NAMALWA (cell line): Measurements from ENCODE around the gene CTSL.
A peak's percentile ranks its signal among the peaks of the same experiment; 100 is the strongest.

ENCODE experiments used
- DNase-seq: peaks from one replicate; pipeline ENCODE4 v3.0.0-alpha.2; 2015; ENCODE audit warnings: low spot score

CTSL gene

GRCh38 chr9:87725900-87726709 is at the start of gene CTSL:
Gene CTSL, plus strand, starts transcription at chr9:87726119. Its CDS starts 1,485 bp downstream, at chr9:87727604.
- DNase-seq: no peak

DNA sequence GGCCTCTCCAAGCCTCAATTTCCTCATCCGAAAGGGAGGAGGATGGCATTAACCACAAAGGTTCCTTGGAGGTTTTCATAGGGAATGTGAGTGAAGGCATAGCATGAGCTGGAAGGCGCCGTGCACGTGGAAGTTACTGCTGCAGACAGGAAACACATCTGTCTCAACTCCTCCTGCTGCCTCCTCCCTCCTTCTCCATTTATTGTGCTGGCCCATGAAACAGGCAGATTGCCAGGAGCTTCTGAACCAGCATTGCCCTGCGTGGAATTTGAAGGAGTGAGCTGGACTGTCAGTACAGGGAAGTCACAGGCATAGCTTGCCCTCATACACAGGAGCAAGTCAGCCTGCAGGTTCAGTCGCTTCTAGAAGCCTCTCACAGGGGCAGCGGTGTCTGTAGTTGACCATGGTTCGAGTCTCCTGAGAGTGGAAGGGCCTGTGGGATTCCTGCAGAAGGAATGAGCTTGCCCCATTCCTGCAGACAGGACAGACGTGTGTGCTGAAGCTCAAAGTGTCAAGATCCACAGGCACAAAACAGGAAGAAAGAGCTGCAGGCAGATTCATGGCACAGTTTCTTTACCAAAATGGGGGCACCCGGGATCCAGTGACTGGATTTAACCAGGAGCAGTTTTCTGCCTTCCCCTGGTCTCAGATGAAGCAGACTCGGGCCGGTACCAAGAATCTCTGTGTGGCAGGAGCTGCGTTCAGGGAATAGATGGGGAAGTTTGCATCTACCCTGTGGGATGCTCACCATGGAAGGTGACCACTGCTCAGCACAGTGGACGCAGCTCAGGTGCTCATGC is 48.7 kb upstream of the CTSL start:
- no peak for DNase-seq

- no peak for DNase-seq
Measured at GRCh38 chr9:87677776-87678587, 47.9 kb upstream of the CTSL start.

GRCh38 chr9:87678650-87679355 is 47.1 kb upstream of the CTSL start:
- DNase-seq: peak; percentile 52

DNA sequence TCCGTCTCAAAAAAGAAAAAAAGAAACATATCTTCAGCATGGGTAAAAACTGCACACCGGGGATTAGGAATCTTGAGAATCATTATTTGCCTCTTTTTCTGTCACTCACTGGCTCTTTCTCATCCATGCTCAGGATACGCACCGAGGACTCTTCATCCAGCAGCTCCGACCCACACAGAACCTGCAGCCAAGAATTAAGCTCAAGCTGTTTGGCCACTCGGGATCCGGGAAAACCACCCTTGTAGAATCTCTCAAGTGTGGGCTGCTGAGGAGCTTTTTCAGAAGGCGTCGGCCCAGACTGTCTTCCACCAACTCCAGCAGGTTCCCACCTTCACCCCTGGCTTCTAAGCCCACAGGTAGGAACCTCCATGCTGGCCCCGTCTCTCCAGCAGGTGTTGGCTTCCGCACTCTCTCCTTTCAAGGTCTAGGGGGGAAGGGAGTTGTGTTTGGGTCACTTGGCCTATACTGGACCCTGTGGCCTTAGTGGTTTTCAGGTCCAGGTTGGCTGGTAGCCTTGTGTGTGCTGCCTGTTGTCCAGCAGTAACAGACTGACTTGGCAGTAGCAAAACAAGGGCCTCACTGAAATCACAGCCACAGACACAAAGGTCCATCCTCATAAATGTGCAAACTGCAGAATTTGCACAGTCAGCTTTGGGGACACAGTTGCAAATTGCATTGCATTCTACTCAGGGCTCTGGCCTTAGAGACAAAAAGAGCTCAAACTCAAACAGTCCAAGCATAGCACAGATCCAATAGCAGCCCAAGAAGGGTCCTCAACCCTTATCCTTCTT is 44.5 kb upstream of the CTSL start:
- DNase-seq: no peak

DNA sequence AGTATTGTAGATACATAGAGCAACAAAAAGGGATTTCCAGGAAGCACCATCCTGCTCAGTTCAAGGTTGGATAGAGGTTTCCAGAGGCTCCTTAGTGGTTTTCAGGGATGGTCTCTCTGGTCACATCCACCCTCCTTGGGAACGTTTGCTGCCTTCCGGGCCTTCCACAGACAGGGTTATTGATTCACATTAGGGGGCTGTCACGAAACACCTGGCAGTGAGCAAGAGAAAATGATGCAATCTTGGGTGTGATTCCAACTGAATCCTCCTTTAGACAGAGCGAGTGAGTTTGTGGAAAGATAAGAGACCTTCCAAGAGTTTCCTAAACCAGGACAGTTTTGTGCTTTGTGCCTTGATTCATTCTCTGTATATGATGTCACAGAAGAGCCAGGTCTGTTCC is 43.8 kb upstream of the CTSL start:
- no peak for DNase-seq

GRCh38 chr9:87682618-87683017 is 43.3 kb upstream of the CTSL start:
- DNase-seq: no peak

GRCh38 chr9:87683751-87684626 is 41.9 kb upstream of the CTSL start:
- no peak for DNase-seq

DNA sequence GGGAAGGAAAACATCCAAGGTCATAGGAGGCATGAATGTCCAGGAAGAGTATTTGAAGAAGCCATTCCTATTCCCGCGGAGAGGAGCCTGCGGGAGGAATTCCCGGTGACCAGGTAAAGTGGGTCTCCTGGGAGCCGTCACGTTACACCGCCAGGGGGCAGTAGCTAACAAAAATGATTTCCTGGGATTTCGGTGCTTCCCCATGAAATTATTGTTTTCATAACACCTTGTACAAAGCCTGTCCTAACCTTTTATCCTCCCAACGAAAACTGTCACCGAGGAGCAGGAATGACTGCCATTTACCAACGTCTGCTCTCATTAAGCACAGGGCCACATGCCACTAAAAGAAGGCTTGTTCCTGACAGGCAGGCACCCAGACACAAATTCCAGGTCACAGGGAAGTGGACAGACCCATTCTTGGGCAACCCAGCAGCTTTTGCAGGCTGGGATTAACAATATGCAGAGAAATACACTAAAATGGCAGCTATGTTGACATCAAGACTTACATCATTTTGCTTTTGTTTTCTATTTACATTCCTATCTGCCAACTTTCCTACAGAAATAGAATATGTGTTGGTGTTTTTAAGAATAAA is 41.2 kb upstream of the CTSL start:
- no peak for DNase-seq

DNA sequence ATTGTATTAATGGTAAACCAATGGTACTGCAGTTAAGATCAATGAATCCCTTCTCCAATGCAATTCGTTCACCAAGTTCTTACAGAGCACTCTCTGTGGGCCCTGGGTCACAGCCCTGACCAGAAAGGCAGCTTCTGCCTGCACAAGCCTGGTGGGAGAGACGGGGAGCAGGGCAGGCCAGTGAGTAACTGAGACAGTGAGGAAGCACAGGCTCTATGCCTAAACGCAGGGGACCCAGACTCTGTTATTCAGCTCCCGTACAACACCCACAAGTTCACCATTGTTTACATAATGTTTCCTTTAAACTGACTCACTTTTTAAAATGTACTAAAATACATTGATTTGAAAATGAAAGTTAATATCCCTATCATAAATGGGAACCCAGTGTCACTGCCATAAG is 40.5 kb upstream of the CTSL start:
- no peak for DNase-seq

DNA sequence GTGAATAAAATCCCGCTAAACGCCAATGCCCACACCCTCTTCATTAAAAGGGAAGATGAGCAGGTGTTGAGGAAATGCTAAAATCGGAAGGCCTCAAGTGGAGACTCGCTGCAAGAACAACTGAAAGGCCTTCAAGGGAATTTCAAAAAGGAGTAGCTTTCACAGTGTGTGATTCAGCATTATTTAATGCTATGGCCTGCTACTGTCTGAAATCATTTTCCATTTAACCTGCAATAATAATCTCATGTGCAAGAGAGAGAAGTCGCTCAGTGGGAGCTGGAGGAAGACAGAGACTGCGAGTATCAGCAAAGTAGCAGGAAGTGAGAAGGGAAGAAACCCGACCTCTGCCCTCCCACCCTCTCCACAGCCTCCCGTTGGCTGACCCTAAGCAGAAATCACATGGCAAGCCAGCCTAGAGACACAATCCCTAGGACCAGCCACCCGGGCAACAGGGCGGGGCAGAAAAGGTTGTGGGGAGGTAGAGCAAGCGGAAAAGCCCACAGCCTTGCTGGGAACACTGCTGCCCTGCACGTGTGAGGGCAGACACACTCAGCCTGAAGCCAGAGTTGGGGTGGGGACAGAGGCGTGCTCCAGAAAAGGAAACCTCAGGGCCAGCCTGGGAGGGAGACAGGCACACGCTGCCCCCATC is 39.9 kb upstream of the CTSL start:
- no peak for DNase-seq

DNA sequence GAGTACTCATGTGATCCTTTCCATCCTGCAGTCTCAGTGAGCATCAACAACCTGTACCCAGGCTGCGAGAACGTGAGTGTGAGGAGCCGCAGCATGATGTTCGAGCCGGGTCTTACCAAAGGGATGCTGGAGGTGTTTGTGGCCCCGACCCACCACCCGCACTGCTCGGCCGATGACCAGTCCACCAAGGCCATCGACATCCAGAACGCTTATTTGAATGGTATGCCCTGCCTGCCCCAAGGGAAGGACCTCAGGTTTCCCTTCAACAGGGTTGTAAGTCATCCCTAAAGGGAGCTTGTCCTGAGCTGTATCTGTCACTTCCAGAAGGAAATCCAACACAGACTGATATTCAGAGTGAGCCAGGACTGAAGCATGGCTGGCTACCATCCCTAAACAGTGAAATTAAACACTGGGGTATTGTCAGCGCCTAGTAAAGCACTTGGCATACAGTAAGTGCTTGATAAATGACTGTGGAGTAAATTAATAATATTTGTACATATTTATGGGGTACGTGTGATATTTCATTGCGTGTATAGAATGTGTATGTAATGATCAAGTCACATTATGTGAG is 39.3 kb upstream of the CTSL start:
- DNase-seq: no peak

- DNase-seq: no peak
Measured at GRCh38 chr9:87687207-87687606, 38.7 kb upstream of the CTSL start.

- DNase-seq: no peak
Measured at GRCh38 chr9:87694236-87694755, 31.6 kb upstream of the CTSL start.

- DNase-seq: no peak
Measured at GRCh38 chr9:87695523-87695922, 30.4 kb upstream of the CTSL start.

DNA sequence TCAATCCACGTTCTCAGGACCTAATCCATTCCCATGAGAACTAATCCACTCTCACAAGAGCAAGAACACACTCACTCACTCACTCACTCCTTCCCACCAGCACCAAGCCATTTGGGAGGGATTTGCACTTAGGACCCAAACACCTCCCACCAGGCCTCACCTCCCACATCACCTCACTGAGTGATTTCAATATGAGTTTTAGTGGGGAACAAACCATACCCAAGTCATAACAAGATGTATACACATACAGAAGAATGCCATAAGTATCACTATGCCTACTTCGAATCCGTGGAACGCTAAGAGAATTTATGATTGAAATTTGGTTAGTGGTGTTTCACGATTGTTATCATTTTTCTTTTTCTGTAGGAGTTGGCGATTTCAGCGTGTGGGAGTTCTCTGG is 29.3 kb upstream of the CTSL start:
- no peak for DNase-seq

- DNase-seq: no peak
Measured at GRCh38 chr9:87698069-87698809, 27.7 kb upstream of the CTSL start.

GRCh38 chr9:87699835-87700234 is 26.1 kb upstream of the CTSL start:
- no peak for DNase-seq
